ENCODE data around the gene GRB14.

- TF ChIP-seq STAT1 (conservative IDR thresholded peaks at IDR 0.05) (no peak), ESRRA (IDR thresholded peaks at IDR 0.05; ENCODE audit: low read length) (no peak), ZNF207 (IDR thresholded peaks at IDR 0.05; ENCODE audit: borderline replicate concordance) (no peak), SP1 (IDR thresholded peaks at IDR 0.05; ENCODE audit: low read depth, low read length) (no peak), CTCF (IDR thresholded peaks at IDR 0.05 in 2 of 3, conservative IDR thresholded peaks at IDR 0.05 in 1 of 3; ENCODE audit: control insufficient read depth in 2 of 3, extremely low read depth in 1 of 3, insufficient read depth in 1 of 3, low read depth in 3 of 3, low read length in 3 of 3) (no peak), ZSCAN29 (IDR thresholded peaks at IDR 0.05) (no peak), EP300 (IDR thresholded peaks at IDR 0.05; ENCODE audit: borderline replicate concordance in 1 of 2, control insufficient read depth in 1 of 2, low read depth in 2 of 2, low read length in 2 of 2) (no peak), YY1 (IDR thresholded peaks at IDR 0.05; ENCODE audit: low read depth, low read length) (no peak), RCOR1 (conservative IDR thresholded peaks at IDR 0.05; ENCODE audit: low read depth, low read length) (no peak)
Observed at GRCh38 chr2:164456619-164457018, 164.7 kb downstream of the GRB14 start.

All from GM12878 (cell line).